ENCODE results near the gene ANO4. TPM values are rescaled to one million over a fixed set of nuclear protein-coding genes. Genes with fewer than 3 reads are reported as not detected.
"Not testable (repeated sequence)": the region's sequence is repeated elsewhere in the genome, so short reads cannot be mapped to it uniquely, and the experiment has no call there.

Gene ANO4
- total RNA-seq, 1 donor from 2014 or later, result 4.0 TPM

GRCh38 chr12:101039848-101040531, 245.4 kb downstream of the ANO4 start:
- DNase-seq (ENCODE audit: low read depth), result peak; percentile 82

- DNase-seq (ENCODE audit: low read depth), result peak; percentile 52
Measured at GRCh38 chr12:101040936-101041335, 246.4 kb downstream of the ANO4 start.

- DNase-seq (ENCODE audit: low read depth), result no peak
Measured at GRCh38 chr12:101042211-101042610, 247.6 kb downstream of the ANO4 start.

- no peak for DNase-seq (ENCODE audit: low read depth)
Measured at GRCh38 chr12:101044512-101045059, 250.0 kb downstream of the ANO4 start.

GRCh38 chr12:101045486-101046464, 251.2 kb downstream of the ANO4 start:
- no peak for DNase-seq (ENCODE audit: low read depth)

- no peak for DNase-seq (ENCODE audit: low read depth)
Measured at GRCh38 chr12:101047652-101048051, 253.1 kb downstream of the ANO4 start.

- DNase-seq (ENCODE audit: low read depth), result no peak
Measured at GRCh38 chr12:101050631-101051030, 256.1 kb downstream of the ANO4 start.

- DNase-seq (ENCODE audit: low read depth), result peak; percentile 7
Measured at GRCh38 chr12:101051151-101051550, 256.6 kb downstream of the ANO4 start.

- DNase-seq (ENCODE audit: low read depth), result peak; percentile 98
Measured at GRCh38 chr12:101051901-101052550, 257.4 kb downstream of the ANO4 start.

GRCh38 chr12:101053203-101053602, 258.6 kb downstream of the ANO4 start:
- DNase-seq (ENCODE audit: low read depth), result no peak

GRCh38 chr12:101055940-101056339, 261.4 kb downstream of the ANO4 start:
- DNase-seq (ENCODE audit: low read depth), result no peak

GRCh38 chr12:101062508-101062907, 267.9 kb downstream of the ANO4 start:
- DNase-seq (ENCODE audit: low read depth), result not testable (repeated sequence)

- DNase-seq (ENCODE audit: low read depth), result no peak
Measured at GRCh38 chr12:101064721-101065120, 270.1 kb downstream of the ANO4 start.

GRCh38 chr12:101066489-101066888, 271.9 kb downstream of the ANO4 start:
- DNase-seq (ENCODE audit: low read depth), result no peak

GRCh38 chr12:101068402-101068801, 273.8 kb downstream of the ANO4 start:
- no peak for DNase-seq (ENCODE audit: low read depth)

GRCh38 chr12:101068836-101069235, 274.3 kb downstream of the ANO4 start:
- no peak for DNase-seq (ENCODE audit: low read depth)

GRCh38 chr12:101074940-101075680, 280.5 kb downstream of the ANO4 start:
- DNase-seq (ENCODE audit: low read depth), result peak; percentile 65

- DNase-seq (ENCODE audit: low read depth), result peak; percentile 76
Measured at GRCh38 chr12:101076921-101077320, 282.3 kb downstream of the ANO4 start.

- DNase-seq (ENCODE audit: low read depth), result no peak
Measured at GRCh38 chr12:101077791-101078528, 283.4 kb downstream of the ANO4 start.

- no peak for DNase-seq (ENCODE audit: low read depth)
Measured at GRCh38 chr12:101078536-101079285, 284.1 kb downstream of the ANO4 start.
